HG02938 (cell line): ENCODE results near the gene EID3.
"Not testable (repeated sequence)": the region's sequence is repeated elsewhere in the genome, so short reads cannot be mapped to it uniquely, and the experiment has no call there.

Source experiments
- ATAC-seq: cut with Tn5 transposase; IDR thresholded peaks from one replicate; pipeline ENCODE4 v1.9.1; 2021; ENCODE audit warnings: mild to moderate bottlenecking, moderate library complexity; ENCODE audit not compliant: unreplicated experiment

EID3 gene

GRCh38 chr12:104310751-104311633, 7.5 kb downstream of the EID3 start:
- no peak for ATAC-seq

- no peak for ATAC-seq
Observed at GRCh38 chr12:104312202-104312601, 8.7 kb downstream of the EID3 start.

GRCh38 chr12:104312654-104313053, 9.1 kb downstream of the EID3 start:
- no peak for ATAC-seq

GRCh38 chr12:104313568-104314241, 10.2 kb downstream of the EID3 start:
- no peak for ATAC-seq

GRCh38 chr12:104314242-104314614, 10.7 kb downstream of the EID3 start:
- no peak for ATAC-seq

GRCh38 chr12:104315326-104316224, 12.0 kb downstream of the EID3 start:
- no peak for ATAC-seq

- ATAC-seq: no peak
Observed at GRCh38 chr12:104316936-104317335, 13.4 kb downstream of the EID3 start.

- ATAC-seq: no peak
Observed at GRCh38 chr12:104317538-104318210, 14.1 kb downstream of the EID3 start.

GRCh38 chr12:104319028-104319427, 15.5 kb downstream of the EID3 start:
- no peak for ATAC-seq

- ATAC-seq: no peak
Observed at GRCh38 chr12:104319918-104320626, 16.5 kb downstream of the EID3 start.

GRCh38 chr12:104320627-104321024, 17.1 kb downstream of the EID3 start:
- no peak for ATAC-seq

- ATAC-seq: no peak
Observed at GRCh38 chr12:104321949-104322348, 18.4 kb downstream of the EID3 start.

GRCh38 chr12:104322533-104322932, 19.0 kb downstream of the EID3 start:
- ATAC-seq: not testable (repeated sequence)

GRCh38 chr12:104323899-104324298, 20.4 kb downstream of the EID3 start:
- no peak for ATAC-seq

GRCh38 chr12:104328278-104328677, 24.7 kb downstream of the EID3 start:
- ATAC-seq: not testable (repeated sequence)

GRCh38 chr12:104328790-104329189, 25.3 kb downstream of the EID3 start:
- ATAC-seq: no peak

- ATAC-seq: no peak
Observed at GRCh38 chr12:104329707-104330532, 26.4 kb downstream of the EID3 start.

GRCh38 chr12:104331376-104331775, 27.8 kb downstream of the EID3 start:
- ATAC-seq: no peak

- not testable (repeated sequence) for ATAC-seq
Observed at GRCh38 chr12:104332273-104332672, 28.7 kb downstream of the EID3 start.
